K562 (cell line): Measurements from ENCODE around the gene ARMH1. TPM values are rescaled to one million over a fixed set of nuclear protein-coding genes. Genes with fewer than 3 reads are reported as not detected.

ENCODE experiments used
- ARID3B ChIP-seq: fragments of 250-450 bp; sonication (Bioruptor Pico); IDR thresholded peaks from 2 replicates; pipeline ENCODE4 v1.4.0; 2020; ENCODE audit warnings: borderline replicate concordance
- CC2D1A ChIP-seq: fragments of 450-650 bp; IDR thresholded peaks from 2 replicates; pipeline ENCODE4 v1.6.1; 2017; ENCODE audit warnings: mild to moderate bottlenecking
- CSDE1 ChIP-seq, 2 experiments: fragments of 450-650 bp; IDR thresholded peaks; 2 replicates each; pipeline ENCODE4 v1.6.1; 2016; ENCODE audit warnings: mild to moderate bottlenecking in 1 of 2
- ETS1 ChIP-seq: conservative IDR thresholded peaks from 2 replicates; pipeline ENCODE4 v1.6.1; 2011; ENCODE audit warnings: low read depth, mild to moderate bottlenecking, low read length; ENCODE audit not compliant: control insufficient read depth
- ID3 ChIP-seq, 2 experiments: fragments of 250-450 bp in 1 of 2; fragments of 450-650 bp in 1 of 2; sonication (Bioruptor Pico) in 1 of 2; IDR thresholded peaks; 2 replicates each; pipeline versions ENCODE4 v1.6.1 to v1.8.0; 2016 to 2021; ENCODE audit warnings: mild to moderate bottlenecking in 2 of 2, moderate library complexity in 2 of 2, missing compliant biosample characterization in 1 of 2, missing genetic modification characterization in 1 of 2
- IRF1 ChIP-seq: sonication (generic); formaldehyde crosslinking; IDR thresholded peaks from 2 replicates; pipeline ENCODE4 v1.8.0; 2022; ENCODE audit warnings: missing genetic modification reagents, mild to moderate bottlenecking, borderline replicate concordance
- KLF16 ChIP-seq: IDR thresholded peaks from 2 replicates; pipeline ENCODE4 v1.6.1; 2016; ENCODE audit warnings: antibody characterized with exemption
- LCOR ChIP-seq: sonication (generic); formaldehyde crosslinking; IDR thresholded peaks from 2 replicates; pipeline ENCODE4 v1.8.0; 2022; ENCODE audit warnings: mild to moderate bottlenecking, missing genetic modification reagents
- MEF2D ChIP-seq: conservative IDR thresholded peaks from 2 replicates; pipeline ENCODE4 v1.6.1; 2016; ENCODE audit warnings: low read depth, missing genetic modification characterization, missing compliant biosample characterization
- NFXL1 ChIP-seq: fragments of 450-650 bp; formaldehyde crosslinking; IDR thresholded peaks from 2 replicates; pipeline ENCODE4 v1.4.0; 2021; ENCODE audit warnings: mild to moderate bottlenecking
- NR2F6 ChIP-seq: fragments of 450-650 bp; formaldehyde crosslinking; IDR thresholded peaks from 2 replicates; pipeline ENCODE4 v1.4.0; 2020; ENCODE audit warnings: mild to moderate bottlenecking
- SLC30A9 ChIP-seq: fragments of 250-450 bp; sonication (Bioruptor Pico); IDR thresholded peaks from 2 replicates; pipeline ENCODE4 v1.8.0; 2022; ENCODE audit warnings: mild to moderate bottlenecking, moderate library complexity
- SMAD1 ChIP-seq: fragments of 150-350 bp; IDR thresholded peaks from 2 replicates; pipeline ENCODE4 v1.6.1; 2014; ENCODE audit warnings: low read length, low read depth; ENCODE audit not compliant: partially characterized antibody
- SUPT5H ChIP-seq: fragments of 450-650 bp; IDR thresholded peaks from 2 replicates; pipeline ENCODE4 v1.6.1; 2016
- TSC22D4 ChIP-seq: fragments of 450-650 bp; IDR thresholded peaks from 2 replicates; pipeline ENCODE4 v1.6.1; 2016; ENCODE audit warnings: missing genetic modification characterization, missing biosample characterization, control low read depth
- WHSC1 ChIP-seq: IDR thresholded peaks from one replicate; pipeline ENCODE4 v1.6.1; 2012; ENCODE audit warnings: low read length, control low read depth, inconsistent platforms
- ZBTB49 ChIP-seq: sonication (generic); formaldehyde crosslinking; IDR thresholded peaks from 2 replicates; pipeline ENCODE4 v1.8.0; 2022; ENCODE audit warnings: missing genetic modification reagents, mild to moderate bottlenecking, borderline replicate concordance
- ZNF134 ChIP-seq: fragments of 250-450 bp; sonication (Bioruptor Pico); conservative IDR thresholded peaks from 2 replicates; pipeline ENCODE4 v1.4.0; 2020
- ZNF740 ChIP-seq, 3 experiments: fragments of 200-800 bp in 1 of 3; sonication (Bioruptor generic) in 1 of 3; sonication (generic) in 1 of 3; formaldehyde crosslinking in 1 of 3; IDR thresholded peaks; 2 replicates each; pipeline versions ENCODE4 v1.6.1 to v1.8.0; 2016 to 2022; ENCODE audit warnings: mild to moderate bottlenecking in 2 of 3, missing compliant biosample characterization in 2 of 3, missing genetic modification characterization in 2 of 3, missing genetic modification reagents in 1 of 3
- polyA plus RNA-seq, 8 experiments: library from polyadenylated mRNA; depleted of rRNA in 4 of 8; stranded (reverse) in 5 of 8; unstranded in 3 of 8; fragments of >200 nt; fragmentation: Nextera tagmentation in 2 of 8; fragmentation: Illumina TruSeq in 1 of 8; extraction: Ambion mirVana in 2 of 8; extraction: Trizol in 1 of 8; gene quantifications; 2 replicates each; pipeline versions ENCODE4 v1.2.1 to v1.2.3, GENCODE V29; 2011 to 2014; ENCODE audit warnings: inconsistent platforms in 1 of 8, missing spikeins in 1 of 8
- total RNA-seq, 7 experiments: library from RNA; depleted of rRNA in 6 of 7; stranded (reverse); fragments of >200 nt in 6 of 7; fragmentation: Illumina TruSeq in 2 of 7; extraction: Trizol in 2 of 7; gene quantifications; 2 replicates each; pipeline versions ENCODE4 v1.2.1 to v1.2.3, GENCODE V29; 2011 to 2021; ENCODE audit warnings: low replicate concordance in 1 of 7

ARMH1 gene
- total and polyA plus RNA-seq, 9 of the 15 experiments (the other 6 are each of a cell fraction or from before 2014, with no cell fraction given): 0.41 TPM; not detected in 8

GRCh38 chr1:44631647-44632539, 42.6 kb upstream of the ARMH1 start (continued):
- TF ChIP-seq ID3 (CRISPR knock-in tag; IDR thresholded peaks at IDR 0.05) (no peak), ID3 (tag; IDR thresholded peaks at IDR 0.05) (peak; percentile 92), WHSC1 (no peak), ZBTB49 (CRISPR knock-in tag) (no peak), NR2F6 (peak; percentile 72), MEF2D (tag) (0 out of 2 replicates have a peak, but pooled peaks have one; percentile 28), KLF16 (no peak), ZNF740 (CRISPR knock-in tag; IDR thresholded peaks at IDR 0.05) (no peak), ZNF740 (tag; IDR thresholded peaks at IDR 0.05) (peak in 1 of 2 experiments; percentile 57; a peak in 1 of 4 replicates), NFXL1 (CRISPR knock-in tag) (no peak; the same call in 1 of the 2 replicates), LCOR (CRISPR knock-in tag) (peak; percentile 84), IRF1 (CRISPR knock-in tag) (no peak), SUPT5H (peak; percentile 90), ETS1 (peak; percentile 91), CSDE1 (IDR thresholded peaks at IDR 0.05) (no peak), ZNF134 (CRISPR knock-in tag) (0 out of 2 replicates have a peak, but pooled peaks have one; percentile 9), CC2D1A (no peak), ARID3B (no peak), SMAD1 (no peak), SLC30A9 (CRISPR knock-in tag) (peak; percentile 52; the same call in 1 of the 2 replicates), TSC22D4 (tag) (no peak)
